Chondrocyte (in vitro differentiated cells): Measurements from ENCODE around the gene APBB3. TPM values are rescaled to one million over a fixed set of nuclear protein-coding genes. Genes with fewer than 3 reads are reported as not detected.
A peak's percentile ranks its signal among the peaks of the same experiment; 100 is the strongest.

Experiments used
- DNase-seq: peaks from one replicate; pipeline ENCODE4 v3.0.0; 2021; ENCODE audit warnings: mixed read lengths, low spot score
- H3K27ac Mint-ChIP-seq: one replicate; pipeline ENCODE4 v1.8.0; 2021; ENCODE audit warnings: mild to moderate bottlenecking, moderate library complexity, mixed read lengths; ENCODE audit not compliant: unreplicated experiment
- H3K27me3 Mint-ChIP-seq: 2 replicates; pipeline ENCODE4 v1.8.0; 2021; ENCODE audit warnings: low read depth, mixed read lengths
- H3K36me3 Mint-ChIP-seq: 2 replicates; pipeline ENCODE4 v1.8.0; 2021; ENCODE audit warnings: low read depth, mixed read lengths
- H3K4me1 Mint-ChIP-seq: 2 replicates; pipeline ENCODE4 v1.8.0; 2021; ENCODE audit warnings: low read depth, mild to moderate bottlenecking, mixed read lengths
- H3K4me3 Mint-ChIP-seq: one replicate; pipeline ENCODE4 v1.8.0; 2021; ENCODE audit warnings: mild to moderate bottlenecking, moderate library complexity, mixed read lengths; ENCODE audit not compliant: unreplicated experiment
- H3K9me3 Mint-ChIP-seq: 2 replicates; pipeline ENCODE4 v1.8.0; 2021; ENCODE audit warnings: low read depth, mixed read lengths
- total RNA-seq: library from RNA; stranded (reverse); gene quantifications from 3 replicates; pipeline ENCODE4 v1.2.1, GENCODE V29; 2021
- TF ChIP-seq, protein P1 (sequence below): fragments of 200-600 bp; sonication (generic); IDR thresholded peaks from 2 replicates; pipeline ENCODE4 v1.5.0; 2021; ENCODE audit warnings: antibody characterized with exemption, mild to moderate bottlenecking, moderate library complexity

Gene APBB3
- total RNA-seq, 1 donor from 2014 or later, result 42.3 TPM

DNA sequence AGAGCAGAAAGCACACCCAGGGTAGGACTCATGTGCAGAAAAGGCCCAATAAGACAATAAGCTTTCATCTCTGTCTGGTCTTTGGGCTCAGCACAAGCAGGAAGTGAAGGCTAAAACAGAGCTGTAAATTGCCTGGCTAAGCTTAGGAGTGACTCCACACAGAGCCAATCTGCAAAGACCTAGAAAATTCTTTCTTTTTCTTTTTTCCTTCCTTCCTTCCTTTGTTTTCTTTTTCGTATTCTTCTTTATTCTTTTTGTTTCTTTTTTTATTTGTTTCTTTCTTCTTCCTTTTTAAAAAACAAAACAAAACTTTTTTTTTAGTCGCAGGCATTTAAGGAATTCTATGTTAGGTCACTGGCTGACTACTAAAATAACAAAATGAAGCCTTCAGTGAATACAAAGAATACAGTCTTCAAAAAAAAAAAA is 12.4 kb upstream of the APBB3 start:
- peaks cover 30% of the 10 kb centered on the region for H3K4me1 Mint-ChIP-seq
- TF ChIP-seq, protein P1, sequence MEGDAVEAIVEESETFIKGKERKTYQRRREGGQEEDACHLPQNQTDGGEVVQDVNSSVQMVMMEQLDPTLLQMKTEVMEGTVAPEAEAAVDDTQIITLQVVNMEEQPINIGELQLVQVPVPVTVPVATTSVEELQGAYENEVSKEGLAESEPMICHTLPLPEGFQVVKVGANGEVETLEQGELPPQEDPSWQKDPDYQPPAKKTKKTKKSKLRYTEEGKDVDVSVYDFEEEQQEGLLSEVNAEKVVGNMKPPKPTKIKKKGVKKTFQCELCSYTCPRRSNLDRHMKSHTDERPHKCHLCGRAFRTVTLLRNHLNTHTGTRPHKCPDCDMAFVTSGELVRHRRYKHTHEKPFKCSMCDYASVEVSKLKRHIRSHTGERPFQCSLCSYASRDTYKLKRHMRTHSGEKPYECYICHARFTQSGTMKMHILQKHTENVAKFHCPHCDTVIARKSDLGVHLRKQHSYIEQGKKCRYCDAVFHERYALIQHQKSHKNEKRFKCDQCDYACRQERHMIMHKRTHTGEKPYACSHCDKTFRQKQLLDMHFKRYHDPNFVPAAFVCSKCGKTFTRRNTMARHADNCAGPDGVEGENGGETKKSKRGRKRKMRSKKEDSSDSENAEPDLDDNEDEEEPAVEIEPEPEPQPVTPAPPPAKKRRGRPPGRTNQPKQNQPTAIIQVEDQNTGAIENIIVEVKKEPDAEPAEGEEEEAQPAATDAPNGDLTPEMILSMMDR, result no peak
- H3K4me3 Mint-ChIP-seq, result no peak overlapping the region
- peaks cover 3% of the 10 kb centered on the region for H3K27me3 Mint-ChIP-seq
- H3K9me3 Mint-ChIP-seq, result no peaks in the 10 kb centered on the region
- peak overlapping the region; percentile 85 for H3K27ac Mint-ChIP-seq
- no peak for DNase-seq
- no peaks in the 10 kb centered on the region for H3K36me3 Mint-ChIP-seq

DNA sequence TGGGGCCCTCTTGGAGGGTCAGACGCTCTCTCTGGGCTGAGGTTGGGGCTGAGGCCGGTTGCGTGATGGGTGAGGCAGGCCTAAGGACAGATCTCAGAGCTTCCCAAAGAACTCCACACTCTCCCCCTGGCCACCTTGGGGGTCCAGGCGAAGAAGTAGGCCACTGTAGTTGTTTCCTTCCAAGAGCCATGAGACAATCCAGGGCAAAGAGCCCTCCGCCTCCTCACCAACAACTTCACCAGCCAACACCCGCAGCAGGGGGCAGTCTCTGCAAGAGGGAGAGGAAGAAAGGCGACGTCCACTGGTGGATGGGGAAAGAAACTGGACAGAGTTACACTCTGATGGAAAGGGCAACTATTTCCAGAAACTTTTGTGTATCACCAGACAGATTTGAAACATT is 10.9 kb upstream of the APBB3 start:
- peaks cover 30% of the 10 kb centered on the region for H3K4me1 Mint-ChIP-seq
- H3K9me3 Mint-ChIP-seq, result no peaks in the 10 kb centered on the region
- H3K4me3 Mint-ChIP-seq, result no peak overlapping the region
- no peaks in the 10 kb centered on the region for H3K27me3 Mint-ChIP-seq
- H3K27ac Mint-ChIP-seq, result no peak overlapping the region
- TF ChIP-seq, protein P1, result peak; percentile 33
- no peak for DNase-seq
- H3K36me3 Mint-ChIP-seq, result no peaks in the 10 kb centered on the region

DNA sequence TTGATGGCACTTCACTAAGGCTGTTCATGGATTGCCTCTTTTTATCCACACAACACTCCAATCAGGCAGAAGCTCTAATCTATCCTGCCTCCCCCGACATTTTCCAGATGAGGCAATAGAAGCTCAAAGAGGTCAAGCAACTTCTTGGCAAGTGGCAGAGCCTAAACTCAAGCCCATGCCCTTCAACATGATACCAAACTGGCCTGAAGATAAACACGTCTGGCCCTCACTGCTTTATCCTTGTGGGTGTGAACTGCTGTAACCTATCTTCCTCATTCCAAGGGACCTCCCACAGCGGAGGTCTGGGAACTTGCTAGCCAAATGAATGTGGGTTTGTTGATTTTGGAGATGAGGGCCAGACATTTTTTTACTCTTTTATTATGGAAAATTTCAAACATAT is 9.8 kb upstream of the APBB3 start:
- Mint-ChIP-seq H3K4me1 (peaks cover 30% of the 10 kb centered on the region), H3K4me3 (no peak overlapping the region), H3K27ac (peak overlapping the region; percentile 74), H3K36me3 (no peaks in the 10 kb centered on the region), H3K9me3 (no peaks in the 10 kb centered on the region), H3K27me3 (no peaks in the 10 kb centered on the region)
- no peak for DNase-seq
- TF ChIP-seq, protein P1, result no peak

DNA sequence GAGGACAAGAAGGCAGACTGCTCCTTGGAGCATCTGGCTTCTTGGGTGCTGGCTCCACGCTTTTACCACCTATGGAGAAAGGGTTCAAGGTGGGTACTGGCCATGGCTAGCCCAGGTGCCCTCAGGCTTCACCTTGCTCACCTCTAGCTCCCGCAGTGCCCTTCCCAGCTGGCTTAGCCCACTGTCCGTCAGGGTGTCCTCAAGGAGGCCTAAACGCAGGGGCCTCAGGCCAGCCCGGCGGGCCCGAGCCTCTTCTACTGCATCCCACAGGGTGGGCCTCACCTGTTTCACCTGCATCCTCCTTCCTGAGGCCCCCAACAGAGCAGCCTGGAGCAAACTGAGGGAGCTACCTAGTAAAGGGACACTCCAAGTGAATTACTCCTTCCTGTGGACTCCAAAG is 9.3 kb upstream of the APBB3 start:
- Mint-ChIP-seq H3K36me3 (no peaks in the 10 kb centered on the region), H3K27ac (no peak overlapping the region), H3K27me3 (no peaks in the 10 kb centered on the region)

DNA sequence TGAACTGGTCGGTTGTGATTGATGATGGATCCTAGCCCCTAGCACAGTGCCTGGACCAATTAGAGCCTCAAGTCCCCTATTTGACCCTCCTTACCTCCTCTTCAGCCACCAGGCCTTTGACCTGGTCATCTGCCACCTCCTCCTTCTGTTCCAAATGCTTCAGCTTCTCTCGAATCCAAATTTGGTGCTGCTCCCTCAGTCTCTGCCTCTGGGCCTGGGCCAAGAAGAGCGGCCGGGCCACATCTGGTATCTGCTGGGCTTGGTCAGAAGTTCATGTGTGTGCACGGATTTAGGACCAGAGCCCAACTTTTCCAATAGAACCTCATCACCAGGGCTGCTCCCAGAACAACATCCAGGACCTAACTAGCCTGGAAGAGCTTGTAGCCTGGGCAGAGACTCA is 6.7 kb upstream of the APBB3 start:
- H3K4me3 Mint-ChIP-seq, result no peak overlapping the region
- H3K4me1 Mint-ChIP-seq, result peaks cover 23% of the 10 kb centered on the region
- H3K36me3 Mint-ChIP-seq, result peaks cover 10% of the 10 kb centered on the region
- no peaks in the 10 kb centered on the region for H3K27me3 Mint-ChIP-seq
- TF ChIP-seq, protein P1, result no peak
- H3K27ac Mint-ChIP-seq, result no peak overlapping the region
- H3K9me3 Mint-ChIP-seq, result no peaks in the 10 kb centered on the region
- no peak for DNase-seq

More for the DNA sequence above, 9.3 kb upstream of the APBB3 start:
- TF ChIP-seq, protein P1, result no peak
- Mint-ChIP-seq H3K4me3 (no peak overlapping the region), H3K4me1 (peaks cover 30% of the 10 kb centered on the region), H3K9me3 (no peaks in the 10 kb centered on the region)
- DNase-seq, result no peak
